Measurements from ENCODE around the gene SLC24A3. TPM values are rescaled to one million over a fixed set of nuclear protein-coding genes. Genes with fewer than 3 reads are reported as not detected.

Gene SLC24A3
- polyA plus RNA-seq, 1 donor (not counting 4 experiments of a cell fraction or from before 2014, with no cell fraction given): 0.17 TPM

DNA sequence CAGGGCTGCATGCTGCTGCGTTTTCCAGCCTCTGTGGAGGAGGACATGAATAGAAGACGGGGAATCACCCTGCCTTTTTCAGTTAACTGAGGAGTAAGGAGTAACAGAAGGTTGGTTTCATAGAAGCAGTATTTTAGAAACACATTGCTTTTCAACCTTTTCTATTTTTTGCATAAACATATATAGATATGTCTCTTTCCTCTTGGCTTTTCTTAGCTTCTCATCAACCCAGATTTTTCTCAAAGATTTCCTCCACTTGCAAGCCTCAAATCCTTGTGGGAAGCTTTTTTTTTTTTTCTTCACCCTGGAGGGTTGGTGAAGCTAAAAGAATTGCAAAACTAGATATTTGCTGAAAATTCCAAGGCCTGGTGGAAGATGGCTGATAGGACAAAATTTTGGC is 6.0 kb downstream of the SLC24A3 start:
- no peaks in the 10 kb centered on the region for H3K9me1 ChIP-seq (ENCODE audit: control insufficient read depth, extremely low read depth, insufficient read depth, low read length)
- no peaks in the 10 kb centered on the region for H3K79me2 ChIP-seq (ENCODE audit: control insufficient read depth, insufficient read depth, low read length)
- H3K9me3 ChIP-seq (ENCODE audit: control insufficient read depth, low read depth, low read length): no peaks in the 10 kb centered on the region
- DNase-seq (ENCODE audit: low read depth, low spot score): no peak
- peaks cover 13% of the 10 kb centered on the region for H3K27me3 ChIP-seq (ENCODE audit: control insufficient read depth, extremely low read depth, insufficient read depth, low read length)
- FAIRE-seq: no peak
- H3K9ac ChIP-seq (ENCODE audit: control insufficient read depth, extremely low read depth, insufficient read depth, low read length): no peak overlapping the region
- no peaks in the 10 kb centered on the region for H3K36me3 ChIP-seq (ENCODE audit: control insufficient read depth in 2 of 2, extremely low read depth in 1 of 2, insufficient read depth in 2 of 2, low read length in 2 of 2)
- no peaks in the 10 kb centered on the region for H4K20me1 ChIP-seq (ENCODE audit: control insufficient read depth, extremely low read depth, insufficient read depth, low read length)
- no peak for TF ChIP-seq EZH2 (IDR thresholded peaks at IDR 0.05; ENCODE audit: low read length)
- TF ChIP-seq, protein P1, sequence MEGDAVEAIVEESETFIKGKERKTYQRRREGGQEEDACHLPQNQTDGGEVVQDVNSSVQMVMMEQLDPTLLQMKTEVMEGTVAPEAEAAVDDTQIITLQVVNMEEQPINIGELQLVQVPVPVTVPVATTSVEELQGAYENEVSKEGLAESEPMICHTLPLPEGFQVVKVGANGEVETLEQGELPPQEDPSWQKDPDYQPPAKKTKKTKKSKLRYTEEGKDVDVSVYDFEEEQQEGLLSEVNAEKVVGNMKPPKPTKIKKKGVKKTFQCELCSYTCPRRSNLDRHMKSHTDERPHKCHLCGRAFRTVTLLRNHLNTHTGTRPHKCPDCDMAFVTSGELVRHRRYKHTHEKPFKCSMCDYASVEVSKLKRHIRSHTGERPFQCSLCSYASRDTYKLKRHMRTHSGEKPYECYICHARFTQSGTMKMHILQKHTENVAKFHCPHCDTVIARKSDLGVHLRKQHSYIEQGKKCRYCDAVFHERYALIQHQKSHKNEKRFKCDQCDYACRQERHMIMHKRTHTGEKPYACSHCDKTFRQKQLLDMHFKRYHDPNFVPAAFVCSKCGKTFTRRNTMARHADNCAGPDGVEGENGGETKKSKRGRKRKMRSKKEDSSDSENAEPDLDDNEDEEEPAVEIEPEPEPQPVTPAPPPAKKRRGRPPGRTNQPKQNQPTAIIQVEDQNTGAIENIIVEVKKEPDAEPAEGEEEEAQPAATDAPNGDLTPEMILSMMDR (optimal IDR thresholded peaks at IDR 0.05 in 1 of 3, IDR thresholded peaks at IDR 0.05 in 1 of 3, conservative IDR thresholded peaks at IDR 0.05 in 1 of 3; ENCODE audit: extremely low read depth in 1 of 3, insufficient read depth in 2 of 3, low read length in 3 of 3): no peak
- no peak overlapping the region for H3K4me2 ChIP-seq (ENCODE audit: control insufficient read depth, extremely low read depth, insufficient read depth, low read depth, low read length)
- H3K4me1 ChIP-seq (ENCODE audit: control insufficient read depth, extremely low read depth, insufficient read depth, low read length): no peaks in the 10 kb centered on the region
- H3K4me3 ChIP-seq (ENCODE audit: control insufficient read depth in 2 of 3, extremely low read depth in 1 of 3, insufficient read depth in 2 of 3, low read depth in 1 of 3, low read length in 3 of 3): no peak overlapping the region
- dilution Hi-C loops (cut with MboI; ENCODE audit: extremely low pct_ligation_motif_present, low sequenced_read_pairs): no loop called here
- no peak overlapping the region for H3K27ac ChIP-seq (ENCODE audit: control insufficient read depth, insufficient read depth, low read length)
- H2AFZ ChIP-seq (ENCODE audit: control insufficient read depth, low read length): no peak overlapping the region

- no peaks in the 10 kb centered on the region for H4K20me1 ChIP-seq (ENCODE audit: control insufficient read depth, extremely low read depth, insufficient read depth, low read length)
- H3K4me1 ChIP-seq (ENCODE audit: control insufficient read depth, extremely low read depth, insufficient read depth, low read length): no peaks in the 10 kb centered on the region
- H3K79me2 ChIP-seq (ENCODE audit: control insufficient read depth, insufficient read depth, low read length): no peaks in the 10 kb centered on the region
- H3K4me3 ChIP-seq (ENCODE audit: control insufficient read depth in 2 of 3, extremely low read depth in 1 of 3, insufficient read depth in 2 of 3, low read depth in 1 of 3, low read length in 3 of 3): no peak overlapping the region
- H3K27ac ChIP-seq (ENCODE audit: control insufficient read depth, insufficient read depth, low read length): no peak overlapping the region
- H3K27me3 ChIP-seq (ENCODE audit: control insufficient read depth, extremely low read depth, insufficient read depth, low read length): no peaks in the 10 kb centered on the region
- no peaks in the 10 kb centered on the region for H3K9me3 ChIP-seq (ENCODE audit: control insufficient read depth, low read depth, low read length)
- DNase-seq (ENCODE audit: low read depth, low spot score): no peak
- H3K4me2 ChIP-seq (ENCODE audit: control insufficient read depth, extremely low read depth, insufficient read depth, low read depth, low read length): no peak overlapping the region
- FAIRE-seq: no peak
- no peaks in the 10 kb centered on the region for H3K9me1 ChIP-seq (ENCODE audit: control insufficient read depth, extremely low read depth, insufficient read depth, low read length)
- TF ChIP-seq, protein P1 (optimal IDR thresholded peaks at IDR 0.05 in 1 of 3, IDR thresholded peaks at IDR 0.05 in 1 of 3, conservative IDR thresholded peaks at IDR 0.05 in 1 of 3; ENCODE audit: extremely low read depth in 1 of 3, insufficient read depth in 2 of 3, low read length in 3 of 3): no peak
- TF ChIP-seq EZH2 (IDR thresholded peaks at IDR 0.05; ENCODE audit: low read length): no peak
- no peak overlapping the region for H3K9ac ChIP-seq (ENCODE audit: control insufficient read depth, extremely low read depth, insufficient read depth, low read length)
- no peak overlapping the region for H2AFZ ChIP-seq (ENCODE audit: control insufficient read depth, low read length)
- dilution Hi-C loops (cut with MboI; ENCODE audit: extremely low pct_ligation_motif_present, low sequenced_read_pairs): no loop called here
- no peaks in the 10 kb centered on the region for H3K36me3 ChIP-seq (ENCODE audit: control insufficient read depth in 2 of 2, extremely low read depth in 1 of 2, insufficient read depth in 2 of 2, low read length in 2 of 2)
These were observed 10.1 kb downstream of the SLC24A3 start for GRCh38 chr20:19222520-19223040.
